Measurements from ENCODE around the gene VARS1. TPM values are rescaled to one million over a fixed set of nuclear protein-coding genes. Genes with fewer than 3 reads are reported as not detected.
A peak's percentile ranks its signal among the peaks of the same experiment; 100 is the strongest.

Gene VARS1
- total RNA-seq, 2 donors from 2014 or later = 58.0 to 73.7 TPM

GRCh38 chr6:31779908-31780307, 15.6 kb downstream of the VARS1 start:
- Mint-ChIP-seq H3K27ac (no peak overlapping the region), H3K4me1 (peaks cover 22% of the 10 kb centered on the region), H3K4me3 (no peak overlapping the region), H3K36me3 (ENCODE audit: low read depth) (peaks cover 3% of the 10 kb centered on the region), H3K27me3 (no peaks in the 10 kb centered on the region)
- DNase-seq = no peak
- no peak for ATAC-seq
- no peaks in the 10 kb centered on the region for H3K9me3 ChIP-seq (ENCODE audit: control insufficient read depth, low read length, poor library complexity, severe bottlenecking)

GRCh38 chr6:31778999-31779885, 16.3 kb downstream of the VARS1 start:
- ATAC-seq (no peak), DNase-seq (no peak)
- H3K9me3 ChIP-seq (ENCODE audit: control insufficient read depth, low read length, poor library complexity, severe bottlenecking) = no peaks in the 10 kb centered on the region
- Mint-ChIP-seq H3K27me3 (no peaks in the 10 kb centered on the region), H3K27ac (no peak overlapping the region), H3K36me3 (ENCODE audit: low read depth) (no peaks in the 10 kb centered on the region), H3K4me3 (no peak overlapping the region), H3K4me1 (peaks cover 18% of the 10 kb centered on the region)

DNA sequence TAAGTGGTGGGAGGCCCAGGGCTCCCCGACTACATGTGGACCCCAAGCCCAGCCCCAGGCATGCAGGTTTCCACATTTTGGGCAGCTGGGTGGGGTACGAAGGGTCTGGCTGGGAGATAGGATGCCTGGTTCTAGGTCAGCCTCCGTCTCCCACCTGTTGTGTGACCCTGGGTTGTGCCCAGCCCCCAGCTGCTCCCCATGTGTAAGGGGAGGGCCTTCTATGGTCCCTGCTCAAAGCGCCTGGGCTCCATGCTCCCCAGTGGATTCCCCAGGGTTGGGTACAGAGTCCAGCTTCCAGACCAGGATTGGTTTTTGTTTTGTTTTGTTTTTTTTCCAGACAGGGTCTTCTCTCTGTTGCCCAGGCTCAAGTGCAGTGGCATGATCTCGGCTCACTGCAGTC, 17.4 kb downstream of the VARS1 start:
- H3K9me3 ChIP-seq (ENCODE audit: control insufficient read depth, low read length, poor library complexity, severe bottlenecking) = no peaks in the 10 kb centered on the region
- no peaks in the 10 kb centered on the region for H3K36me3 Mint-ChIP-seq (ENCODE audit: low read depth)
- H3K27ac Mint-ChIP-seq = no peak overlapping the region
- H3K4me3 Mint-ChIP-seq = no peak overlapping the region
- H3K4me1 Mint-ChIP-seq = peaks cover 18% of the 10 kb centered on the region
- no peak for ATAC-seq
- DNase-seq = no peak
- H3K27me3 Mint-ChIP-seq = no peaks in the 10 kb centered on the region

DNA sequence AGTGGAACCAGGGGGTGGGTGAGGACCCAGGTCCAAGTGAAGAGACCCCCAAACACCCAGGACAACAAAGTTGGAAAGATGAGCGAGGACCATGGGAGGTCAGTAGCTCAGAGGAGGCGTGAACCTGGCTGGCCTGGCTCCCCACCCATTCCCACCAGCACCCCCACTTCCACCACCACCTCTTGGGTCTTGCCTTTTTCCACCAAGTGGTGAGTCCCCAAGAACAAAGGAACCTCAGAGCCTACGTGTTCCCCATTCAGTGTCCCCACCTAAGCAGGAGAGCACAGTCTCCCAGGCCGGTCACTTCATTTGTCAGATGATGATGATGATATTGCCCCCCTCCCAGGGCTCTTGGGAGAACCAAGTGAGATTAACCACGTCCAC, 17.9 kb downstream of the VARS1 start:
- H3K27ac Mint-ChIP-seq = no peak overlapping the region
- DNase-seq (no peak), ATAC-seq (no peak)
- H3K36me3 Mint-ChIP-seq (ENCODE audit: low read depth) = no peaks in the 10 kb centered on the region
- peak overlapping the region; percentile 78 for H3K4me3 Mint-ChIP-seq
- H3K4me1 Mint-ChIP-seq = peaks cover 22% of the 10 kb centered on the region
- H3K9me3 ChIP-seq (ENCODE audit: control insufficient read depth, low read length, poor library complexity, severe bottlenecking) = no peaks in the 10 kb centered on the region
- no peaks in the 10 kb centered on the region for H3K27me3 Mint-ChIP-seq

DNA sequence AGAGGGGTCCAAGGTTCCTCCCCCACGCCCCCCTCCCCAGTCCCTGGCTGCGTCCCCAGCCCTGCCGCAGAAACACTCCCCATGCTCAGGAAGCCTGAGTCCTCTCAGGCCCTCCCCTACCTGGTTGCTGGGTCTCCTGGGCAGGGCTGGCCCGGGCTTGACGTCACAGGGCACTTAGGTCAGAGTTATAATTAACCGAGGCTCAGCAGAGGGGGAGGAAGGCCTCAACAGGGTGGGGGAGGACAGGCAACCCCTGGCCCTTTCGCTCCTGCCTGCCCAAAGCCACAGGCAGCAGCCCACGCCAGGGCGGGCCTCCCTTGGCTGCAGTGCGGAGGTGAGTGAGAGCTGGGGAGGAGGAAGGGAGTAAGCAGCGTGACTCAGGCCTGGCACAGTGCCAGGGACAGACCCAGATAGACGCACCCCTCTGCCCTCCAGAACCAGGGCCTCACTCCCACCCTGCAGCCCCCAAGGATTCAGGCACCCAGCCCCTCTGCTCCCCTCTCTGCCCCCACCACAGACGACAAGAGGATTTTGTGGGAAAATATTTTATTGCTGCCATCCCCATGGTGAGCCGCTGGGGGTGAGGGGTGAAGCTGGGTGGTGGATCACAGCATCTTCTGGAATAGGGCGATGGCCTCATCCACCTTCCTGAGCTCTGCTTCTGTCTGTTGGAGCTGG, 18.4 kb downstream of the VARS1 start, which contains the start of gene VWA7:
Gene VWA7 (minus strand): TSS at position 340 of the 678 bp plus-strand sequence. CDS start 549 bp downstream, outside the sequence.
- Mint-ChIP-seq H3K27me3 (no peaks in the 10 kb centered on the region), H3K4me3 (peak within 1 kb of the TSS; percentile 78), H3K27ac (peak within 1 kb of the TSS; percentile 77), H3K4me1 (peaks cover 23% of the 10 kb centered on the region), H3K36me3 (ENCODE audit: low read depth) (no peaks in the 10 kb centered on the region)
- no peaks in the 10 kb centered on the region for H3K9me3 ChIP-seq (ENCODE audit: control insufficient read depth, low read length, poor library complexity, severe bottlenecking)
- peak; percentile 29 to 53 (median 40) for DNase-seq
- peak; percentile 80 for ATAC-seq

DNA sequence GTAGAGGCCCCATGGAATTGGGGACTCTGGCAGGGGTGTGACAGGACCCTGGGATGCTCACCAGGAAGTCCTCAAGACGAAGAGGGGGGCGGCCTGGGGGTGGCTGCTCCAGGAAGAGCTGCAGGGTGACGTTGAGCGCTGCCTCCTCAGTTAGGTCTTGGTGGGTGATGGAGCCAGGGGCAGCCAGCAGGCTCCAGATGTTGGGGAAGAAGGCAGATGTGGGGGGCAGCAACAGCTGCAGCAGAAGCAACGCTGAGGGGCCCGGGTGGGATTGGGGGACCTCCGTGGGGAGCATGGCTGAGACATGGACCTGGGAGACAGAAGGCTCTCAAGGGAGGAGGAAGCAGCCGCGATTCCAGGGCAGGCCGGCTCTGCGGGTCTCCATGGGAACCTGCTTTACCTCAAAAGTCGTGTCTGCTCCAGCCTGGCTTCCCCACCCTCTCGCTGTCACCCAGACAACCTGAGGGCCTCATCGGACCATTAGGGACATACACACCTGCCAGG, 19.0 kb downstream of the VARS1 start:
- Mint-ChIP-seq H3K27ac (peak overlapping the region; percentile 77), H3K4me3 (peak overlapping the region; percentile 78), H3K27me3 (no peaks in the 10 kb centered on the region), H3K36me3 (ENCODE audit: low read depth) (no peaks in the 10 kb centered on the region), H3K4me1 (peaks cover 24% of the 10 kb centered on the region)
- H3K9me3 ChIP-seq (ENCODE audit: control insufficient read depth, low read length, poor library complexity, severe bottlenecking) = no peaks in the 10 kb centered on the region
- peak; percentile 22 for ATAC-seq
- DNase-seq = no peak

DNA sequence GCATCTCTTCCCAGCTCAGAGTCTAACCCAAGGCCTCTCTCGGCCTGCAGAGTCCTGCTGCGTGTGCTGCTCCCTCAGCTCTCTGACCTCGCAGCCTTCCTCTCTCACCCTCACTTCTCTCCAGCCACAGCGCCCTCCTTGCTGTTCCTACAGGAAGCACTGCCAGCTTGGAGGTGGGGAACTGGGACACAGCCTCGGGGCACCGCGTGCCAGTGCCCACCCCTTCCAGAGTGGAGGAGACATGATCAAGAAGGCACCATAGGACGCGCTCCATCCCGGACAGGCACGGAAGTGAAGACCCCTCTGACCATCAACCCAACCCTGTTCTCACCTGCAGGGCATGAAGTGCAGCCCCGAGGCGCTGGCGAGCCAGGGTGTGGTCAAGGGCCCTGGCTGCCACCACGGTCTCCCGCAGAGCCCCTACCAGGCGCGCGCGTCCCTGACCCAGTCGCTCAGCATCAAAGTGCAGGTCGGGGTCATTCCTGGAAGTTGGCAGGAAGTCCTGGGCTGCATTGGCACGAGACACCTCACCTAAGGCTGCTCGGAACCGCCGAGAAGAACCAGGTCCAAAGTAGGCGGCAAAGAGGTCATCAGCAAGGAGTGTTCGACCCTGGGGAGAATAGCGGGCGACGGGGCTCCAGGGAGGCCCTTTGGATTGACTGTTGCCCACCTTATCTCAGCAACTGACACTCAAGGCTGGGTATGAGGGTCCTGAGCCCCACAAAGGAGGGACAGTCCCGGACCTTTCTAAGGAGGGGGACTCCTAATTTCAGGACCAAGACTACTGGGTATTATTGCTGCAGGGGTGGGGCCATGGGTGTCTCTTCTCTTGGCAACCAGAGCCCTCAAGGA, 19.7 kb downstream of the VARS1 start:
- Mint-ChIP-seq H3K4me3 (peak overlapping the region; percentile 73), H3K27ac (peak overlapping the region; percentile 77), H3K4me1 (peaks cover 29% of the 10 kb centered on the region), H3K36me3 (ENCODE audit: low read depth) (no peaks in the 10 kb centered on the region), H3K27me3 (no peaks in the 10 kb centered on the region)
- DNase-seq = no peak
- no peak for ATAC-seq
- no peaks in the 10 kb centered on the region for H3K9me3 ChIP-seq (ENCODE audit: control insufficient read depth, low read length, poor library complexity, severe bottlenecking)

- Mint-ChIP-seq H3K36me3 (ENCODE audit: low read depth) (no peaks in the 10 kb centered on the region), H3K27ac (peak overlapping the region; percentile 77), H3K4me1 (peaks cover 29% of the 10 kb centered on the region), H3K4me3 (peak overlapping the region; percentile 39), H3K27me3 (no peaks in the 10 kb centered on the region)
- DNase-seq = no peak
- no peaks in the 10 kb centered on the region for H3K9me3 ChIP-seq (ENCODE audit: control insufficient read depth, low read length, poor library complexity, severe bottlenecking)
- no peak for ATAC-seq
Observed at GRCh38 chr6:31775184-31775583, 20.4 kb downstream of the VARS1 start.

DNA sequence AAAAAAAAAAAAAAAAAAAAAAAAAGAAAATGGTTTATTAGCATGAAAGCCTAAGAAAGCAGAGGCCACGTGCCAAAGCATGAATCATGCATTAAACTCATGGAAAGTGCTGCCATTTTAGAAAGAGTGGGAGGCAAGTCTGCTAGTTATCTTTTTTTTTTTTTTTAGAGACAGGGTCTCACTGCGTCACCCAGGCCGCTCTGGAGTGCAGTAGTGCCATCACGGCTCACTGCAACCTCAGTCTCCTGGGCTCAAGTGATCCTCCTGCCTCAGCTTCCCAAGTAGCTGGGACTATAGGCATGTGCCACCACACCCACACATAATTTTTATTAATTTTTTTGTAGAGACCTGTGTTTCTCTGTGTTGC, 23.6 kb downstream of the VARS1 start:
- DNase-seq (no peak), ATAC-seq (no peak)
- H3K27me3 Mint-ChIP-seq = no peaks in the 10 kb centered on the region
- H3K9me3 ChIP-seq (ENCODE audit: control insufficient read depth, low read length, poor library complexity, severe bottlenecking) = no peaks in the 10 kb centered on the region
- H3K4me1 Mint-ChIP-seq = peaks cover 28% of the 10 kb centered on the region
- no peak overlapping the region for H3K27ac Mint-ChIP-seq
- H3K36me3 Mint-ChIP-seq (ENCODE audit: low read depth) = no peaks in the 10 kb centered on the region
- peak overlapping the region; percentile 83 for H3K4me3 Mint-ChIP-seq

- DNase-seq (no peak), ATAC-seq (no peak)
- Mint-ChIP-seq H3K27ac (no peak overlapping the region), H3K36me3 (ENCODE audit: low read depth) (no peaks in the 10 kb centered on the region), H3K4me1 (peaks cover 23% of the 10 kb centered on the region), H3K27me3 (no peaks in the 10 kb centered on the region), H3K4me3 (peak overlapping the region; percentile 47)
- no peaks in the 10 kb centered on the region for H3K9me3 ChIP-seq (ENCODE audit: control insufficient read depth, low read length, poor library complexity, severe bottlenecking)
Observed at GRCh38 chr6:31770860-31771259, 24.7 kb downstream of the VARS1 start.

GRCh38 chr6:31769684-31770371, 25.7 kb downstream of the VARS1 start:
- H3K27ac Mint-ChIP-seq = no peak overlapping the region
- H3K27me3 Mint-ChIP-seq = no peaks in the 10 kb centered on the region
- H3K4me1 Mint-ChIP-seq = peaks cover 18% of the 10 kb centered on the region
- DNase-seq (peak; percentile 64 to 77 (median 69)), ATAC-seq (peak; percentile 85)
- H3K36me3 Mint-ChIP-seq (ENCODE audit: low read depth) = no peaks in the 10 kb centered on the region
- no peak overlapping the region for H3K4me3 Mint-ChIP-seq
- no peaks in the 10 kb centered on the region for H3K9me3 ChIP-seq (ENCODE audit: control insufficient read depth, low read length, poor library complexity, severe bottlenecking)

- no peaks in the 10 kb centered on the region for H3K27me3 Mint-ChIP-seq
- no peaks in the 10 kb centered on the region for H3K9me3 ChIP-seq (ENCODE audit: control insufficient read depth, low read length, poor library complexity, severe bottlenecking)
- H3K4me3 Mint-ChIP-seq = no peak overlapping the region
- H3K27ac Mint-ChIP-seq = peak overlapping the region; percentile 78
- no peaks in the 10 kb centered on the region for H3K36me3 Mint-ChIP-seq (ENCODE audit: low read depth)
- DNase-seq (no peak), ATAC-seq (no peak)
- peaks cover 18% of the 10 kb centered on the region for H3K4me1 Mint-ChIP-seq
Observed at GRCh38 chr6:31768363-31769257, 26.9 kb downstream of the VARS1 start.
